SK-N-SH treated with all-trans-retinoic acid at 6 μM for 48 hours (cell line): ENCODE data around the gene ZNF225.

Experiments
- SNAI2 ChIP-seq: fragments of 250-450 bp; sonication (Bioruptor Pico); IDR thresholded peaks from 2 replicates; pipeline ENCODE4 v1.5.0; 2020; ENCODE audit warnings: mild to moderate bottlenecking, moderate library complexity
- ZFP3 ChIP-seq: fragments of 250-450 bp; sonication (Bioruptor Pico); IDR thresholded peaks from 2 replicates; pipeline ENCODE4 v1.5.0; 2020; ENCODE audit warnings: mild to moderate bottlenecking, moderate library complexity
- ZFP30 ChIP-seq: fragments of 450-650 bp; formaldehyde crosslinking; IDR thresholded peaks from 2 replicates; pipeline ENCODE4 v1.5.0; 2022; ENCODE audit warnings: mild to moderate bottlenecking, moderate library complexity
- TF ChIP-seq, protein P1 (sequence below): fragments of 250-450 bp; sonication (Bioruptor Pico); IDR thresholded peaks from 2 replicates; pipeline ENCODE4 v1.8.0; 2020; ENCODE audit warnings: mild to moderate bottlenecking, moderate library complexity, borderline replicate concordance
- TF ChIP-seq, protein P2 (sequence below): fragments of 250-450 bp; sonication (Bioruptor Pico); IDR thresholded peaks from 2 replicates; pipeline ENCODE4 v1.5.1; 2020; ENCODE audit warnings: low read depth, mild to moderate bottlenecking, moderate library complexity
- TF ChIP-seq, protein P3 (sequence below): fragments of 250-450 bp; sonication (Bioruptor Pico); IDR thresholded peaks from 2 replicates; pipeline ENCODE4 v1.8.0; 2021; ENCODE audit warnings: low read depth, mild to moderate bottlenecking, moderate library complexity, borderline replicate concordance

DNA sequence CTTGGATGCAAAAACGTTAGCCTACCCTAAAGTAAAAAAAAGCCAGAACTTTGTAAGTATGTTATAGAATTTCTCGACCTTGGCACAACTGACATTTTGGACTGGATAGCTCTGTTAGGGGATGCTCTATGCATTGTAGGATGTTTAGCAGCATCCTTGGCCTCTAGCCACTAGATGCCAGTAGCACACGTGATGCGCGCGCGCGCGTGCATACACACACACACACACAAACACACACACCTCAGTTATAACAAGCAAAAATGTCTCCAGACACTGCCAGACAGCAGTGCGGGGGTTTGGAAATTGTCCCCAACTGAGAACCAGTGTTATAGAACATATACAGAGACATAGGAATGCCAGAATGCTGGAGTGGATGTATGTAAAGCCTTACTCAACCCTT, 68.9 kb downstream of the ZNF225 start:
- TF ChIP-seq, protein P1, sequence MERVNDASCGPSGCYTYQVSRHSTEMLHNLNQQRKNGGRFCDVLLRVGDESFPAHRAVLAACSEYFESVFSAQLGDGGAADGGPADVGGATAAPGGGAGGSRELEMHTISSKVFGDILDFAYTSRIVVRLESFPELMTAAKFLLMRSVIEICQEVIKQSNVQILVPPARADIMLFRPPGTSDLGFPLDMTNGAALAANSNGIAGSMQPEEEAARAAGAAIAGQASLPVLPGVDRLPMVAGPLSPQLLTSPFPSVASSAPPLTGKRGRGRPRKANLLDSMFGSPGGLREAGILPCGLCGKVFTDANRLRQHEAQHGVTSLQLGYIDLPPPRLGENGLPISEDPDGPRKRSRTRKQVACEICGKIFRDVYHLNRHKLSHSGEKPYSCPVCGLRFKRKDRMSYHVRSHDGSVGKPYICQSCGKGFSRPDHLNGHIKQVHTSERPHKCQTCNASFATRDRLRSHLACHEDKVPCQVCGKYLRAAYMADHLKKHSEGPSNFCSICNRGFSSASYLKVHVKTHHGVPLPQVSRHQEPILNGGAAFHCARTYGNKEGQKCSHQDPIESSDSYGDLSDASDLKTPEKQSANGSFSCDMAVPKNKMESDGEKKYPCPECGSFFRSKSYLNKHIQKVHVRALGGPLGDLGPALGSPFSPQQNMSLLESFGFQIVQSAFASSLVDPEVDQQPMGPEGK (CRISPR knock-in tag), result no peak
- TF ChIP-seq ZFP30 (CRISPR knock-in tag) (no peak), ZFP3 (no peak), SNAI2 (CRISPR knock-in tag) (no peak)
- TF ChIP-seq, protein P2, sequence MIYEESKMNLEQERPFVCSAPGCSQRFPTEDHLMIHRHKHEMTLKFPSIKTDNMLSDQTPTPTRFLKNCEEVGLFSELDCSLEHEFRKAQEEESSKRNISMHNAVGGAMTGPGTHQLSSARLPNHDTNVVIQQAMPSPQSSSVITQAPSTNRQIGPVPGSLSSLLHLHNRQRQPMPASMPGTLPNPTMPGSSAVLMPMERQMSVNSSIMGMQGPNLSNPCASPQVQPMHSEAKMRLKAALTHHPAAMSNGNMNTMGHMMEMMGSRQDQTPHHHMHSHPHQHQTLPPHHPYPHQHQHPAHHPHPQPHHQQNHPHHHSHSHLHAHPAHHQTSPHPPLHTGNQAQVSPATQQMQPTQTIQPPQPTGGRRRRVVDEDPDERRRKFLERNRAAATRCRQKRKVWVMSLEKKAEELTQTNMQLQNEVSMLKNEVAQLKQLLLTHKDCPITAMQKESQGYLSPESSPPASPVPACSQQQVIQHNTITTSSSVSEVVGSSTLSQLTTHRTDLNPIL (CRISPR knock-in tag), result no peak
- TF ChIP-seq, protein P3, sequence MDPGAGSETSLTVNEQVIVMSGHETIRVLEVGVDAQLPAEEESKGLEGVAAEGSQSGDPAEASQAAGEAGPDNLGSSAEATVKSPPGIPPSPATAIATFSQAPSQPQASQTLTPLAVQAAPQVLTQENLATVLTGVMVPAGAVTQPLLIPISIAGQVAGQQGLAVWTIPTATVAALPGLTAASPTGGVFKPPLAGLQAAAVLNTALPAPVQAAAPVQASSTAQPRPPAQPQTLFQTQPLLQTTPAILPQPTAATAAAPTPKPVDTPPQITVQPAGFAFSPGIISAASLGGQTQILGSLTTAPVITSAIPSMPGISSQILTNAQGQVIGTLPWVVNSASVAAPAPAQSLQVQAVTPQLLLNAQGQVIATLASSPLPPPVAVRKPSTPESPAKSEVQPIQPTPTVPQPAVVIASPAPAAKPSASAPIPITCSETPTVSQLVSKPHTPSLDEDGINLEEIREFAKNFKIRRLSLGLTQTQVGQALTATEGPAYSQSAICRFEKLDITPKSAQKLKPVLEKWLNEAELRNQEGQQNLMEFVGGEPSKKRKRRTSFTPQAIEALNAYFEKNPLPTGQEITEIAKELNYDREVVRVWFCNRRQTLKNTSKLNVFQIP (CRISPR knock-in tag), result no peak
